ENCODE data around the gene CXCL12. TPM values are rescaled to one million over a fixed set of nuclear protein-coding genes. Genes with fewer than 3 reads are reported as not detected.

Gene CXCL12
- total RNA-seq, 1 experiment from 2014 or later = 0.82 TPM

- H3K9me3 ChIP-seq (ENCODE audit: control insufficient read depth, insufficient read depth, low read depth, low read length) = no peaks in the 10 kb centered on the region
- ChIA-PET CTCF (interaction anchor here (0.6 to 2.0 kb wide), 3 partner anchors 374 to 696 kb away, joined by 3 to 6 read pairs (median 4); no protein-coding TSS in a partner anchor), POLR2A (interaction anchor here (0.7 kb wide), 1 partner anchor 346 kb away, joined by 6 read pairs; no protein-coding TSS in a partner anchor)
- in situ Hi-C loops (cut with HindIII; ENCODE audit: low pct_unique_long_range_greater_than_20kb, low sequenced_read_pairs) (no loop called here), intact Hi-C loops (cut with micrococcal nuclease; ENCODE audit: unreplicated experiment) (loop anchor here (10.0 kb wide), 1 partner anchor 69 kb away; no protein-coding TSS in a partner anchor)
- no peak overlapping the region for H3K27ac ChIP-seq (ENCODE audit: low read length)
- no TSS peak for BruUV-seq (replicated peaks)
- TF ChIP-seq TCF7L2 (IDR thresholded peaks at IDR 0.05; ENCODE audit: low read depth, low read length) (no peak), SIN3A (IDR thresholded peaks at IDR 0.05; ENCODE audit: borderline replicate concordance, insufficient read depth, low read depth, low read length) (no peak), POLR2AphosphoS5 (IDR thresholded peaks at IDR 0.05; ENCODE audit: low read depth, low read length) (no peak)
- TF ChIP-seq, protein P1, sequence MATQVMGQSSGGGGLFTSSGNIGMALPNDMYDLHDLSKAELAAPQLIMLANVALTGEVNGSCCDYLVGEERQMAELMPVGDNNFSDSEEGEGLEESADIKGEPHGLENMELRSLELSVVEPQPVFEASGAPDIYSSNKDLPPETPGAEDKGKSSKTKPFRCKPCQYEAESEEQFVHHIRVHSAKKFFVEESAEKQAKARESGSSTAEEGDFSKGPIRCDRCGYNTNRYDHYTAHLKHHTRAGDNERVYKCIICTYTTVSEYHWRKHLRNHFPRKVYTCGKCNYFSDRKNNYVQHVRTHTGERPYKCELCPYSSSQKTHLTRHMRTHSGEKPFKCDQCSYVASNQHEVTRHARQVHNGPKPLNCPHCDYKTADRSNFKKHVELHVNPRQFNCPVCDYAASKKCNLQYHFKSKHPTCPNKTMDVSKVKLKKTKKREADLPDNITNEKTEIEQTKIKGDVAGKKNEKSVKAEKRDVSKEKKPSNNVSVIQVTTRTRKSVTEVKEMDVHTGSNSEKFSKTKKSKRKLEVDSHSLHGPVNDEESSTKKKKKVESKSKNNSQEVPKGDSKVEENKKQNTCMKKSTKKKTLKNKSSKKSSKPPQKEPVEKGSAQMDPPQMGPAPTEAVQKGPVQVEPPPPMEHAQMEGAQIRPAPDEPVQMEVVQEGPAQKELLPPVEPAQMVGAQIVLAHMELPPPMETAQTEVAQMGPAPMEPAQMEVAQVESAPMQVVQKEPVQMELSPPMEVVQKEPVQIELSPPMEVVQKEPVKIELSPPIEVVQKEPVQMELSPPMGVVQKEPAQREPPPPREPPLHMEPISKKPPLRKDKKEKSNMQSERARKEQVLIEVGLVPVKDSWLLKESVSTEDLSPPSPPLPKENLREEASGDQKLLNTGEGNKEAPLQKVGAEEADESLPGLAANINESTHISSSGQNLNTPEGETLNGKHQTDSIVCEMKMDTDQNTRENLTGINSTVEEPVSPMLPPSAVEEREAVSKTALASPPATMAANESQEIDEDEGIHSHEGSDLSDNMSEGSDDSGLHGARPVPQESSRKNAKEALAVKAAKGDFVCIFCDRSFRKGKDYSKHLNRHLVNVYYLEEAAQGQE (IDR thresholded peaks at IDR 0.05; ENCODE audit: insufficient read depth in 1 of 2, low read depth in 2 of 2, low read length in 1 of 2) = no peak
- TF ChIP-seq, protein P2, sequence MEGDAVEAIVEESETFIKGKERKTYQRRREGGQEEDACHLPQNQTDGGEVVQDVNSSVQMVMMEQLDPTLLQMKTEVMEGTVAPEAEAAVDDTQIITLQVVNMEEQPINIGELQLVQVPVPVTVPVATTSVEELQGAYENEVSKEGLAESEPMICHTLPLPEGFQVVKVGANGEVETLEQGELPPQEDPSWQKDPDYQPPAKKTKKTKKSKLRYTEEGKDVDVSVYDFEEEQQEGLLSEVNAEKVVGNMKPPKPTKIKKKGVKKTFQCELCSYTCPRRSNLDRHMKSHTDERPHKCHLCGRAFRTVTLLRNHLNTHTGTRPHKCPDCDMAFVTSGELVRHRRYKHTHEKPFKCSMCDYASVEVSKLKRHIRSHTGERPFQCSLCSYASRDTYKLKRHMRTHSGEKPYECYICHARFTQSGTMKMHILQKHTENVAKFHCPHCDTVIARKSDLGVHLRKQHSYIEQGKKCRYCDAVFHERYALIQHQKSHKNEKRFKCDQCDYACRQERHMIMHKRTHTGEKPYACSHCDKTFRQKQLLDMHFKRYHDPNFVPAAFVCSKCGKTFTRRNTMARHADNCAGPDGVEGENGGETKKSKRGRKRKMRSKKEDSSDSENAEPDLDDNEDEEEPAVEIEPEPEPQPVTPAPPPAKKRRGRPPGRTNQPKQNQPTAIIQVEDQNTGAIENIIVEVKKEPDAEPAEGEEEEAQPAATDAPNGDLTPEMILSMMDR (IDR thresholded peaks at IDR 0.05) = no peak
- peak overlapping the region; percentile 25 to 30 for H3K4me3 ChIP-seq (ENCODE audit: low read depth in 2 of 2, low read length in 2 of 2)
- ATAC-seq (peak; percentile 39), DNase-seq (ENCODE audit: low read depth, low spot score) (no peak)
- peaks cover 34% of the 10 kb centered on the region for H3K27me3 ChIP-seq (ENCODE audit: control insufficient read depth, insufficient read depth, low read length)
- H3K36me3 ChIP-seq (ENCODE audit: control insufficient read depth, insufficient read depth, low read length) = no peaks in the 10 kb centered on the region
- no peaks in the 10 kb centered on the region for H3K4me1 ChIP-seq (ENCODE audit: control insufficient read depth, insufficient read depth, low read length)
Measured at GRCh38 chr10:44383749-44384600, 922 bp downstream of the CXCL12 start.

- no TSS peak for BruUV-seq (replicated peaks)
- Histone ChIP-seq H3K9me3 (ENCODE audit: control insufficient read depth, insufficient read depth, low read depth, low read length) (no peaks in the 10 kb centered on the region), H3K4me3 (ENCODE audit: low read depth in 2 of 2, low read length in 2 of 2) (no peak overlapping the region), H3K27ac (ENCODE audit: low read length) (no peak overlapping the region), H3K36me3 (ENCODE audit: control insufficient read depth, insufficient read depth, low read length) (no peaks in the 10 kb centered on the region), H3K27me3 (ENCODE audit: control insufficient read depth, insufficient read depth, low read length) (peaks cover 37% of the 10 kb centered on the region), H3K4me1 (ENCODE audit: control insufficient read depth, insufficient read depth, low read length) (no peaks in the 10 kb centered on the region)
- POLR2A ChIA-PET = no interaction called here
- intact Hi-C loops (cut with micrococcal nuclease; ENCODE audit: unreplicated experiment) (loop anchor here (10.0 kb wide), 1 partner anchor 68 kb away; no protein-coding TSS in a partner anchor), in situ Hi-C loops (cut with HindIII; ENCODE audit: low pct_unique_long_range_greater_than_20kb, low sequenced_read_pairs) (no loop called here)
- CTCF ChIA-PET = interaction anchor here (0.7 kb wide), 1 partner anchor 373 kb away, joined by 3 read pairs; no protein-coding TSS in a partner anchor
- DNase-seq (ENCODE audit: low read depth, low spot score) = no peak
- TF ChIP-seq, protein P1 (IDR thresholded peaks at IDR 0.05; ENCODE audit: insufficient read depth in 1 of 2, low read depth in 2 of 2, low read length in 1 of 2) = no peak
- TF ChIP-seq, protein P2 (IDR thresholded peaks at IDR 0.05) = no peak
- no peak for TF ChIP-seq POLR2AphosphoS5 (IDR thresholded peaks at IDR 0.05; ENCODE audit: low read depth, low read length)
- TF ChIP-seq SIN3A (IDR thresholded peaks at IDR 0.05; ENCODE audit: borderline replicate concordance, insufficient read depth, low read depth, low read length) = no peak
- TF ChIP-seq TCF7L2 (IDR thresholded peaks at IDR 0.05; ENCODE audit: low read depth, low read length) = no peak
- no peak for ATAC-seq
Measured at GRCh38 chr10:44382981-44383748, 1.7 kb downstream of the CXCL12 start.
